Activated naive CD4-positive, alpha-beta T cell treated with anti-CD3 and anti-CD28 coated beads, Interleukin-2, amount 50 U/mL, for 72 hours (primary cell): ENCODE data around the gene SRGAP2B. TPM values are rescaled to one million over a fixed set of nuclear protein-coding genes. Genes with fewer than 3 reads are reported as not detected.
"Not testable (repeated sequence)": the region's sequence is repeated elsewhere in the genome, so short reads cannot be mapped to it uniquely, and the experiment has no call there.

Experiments used
- ATAC-seq, 2 donors: fragments of 150-1000 bp; cut with Tn5 transposase; 2 replicates each; pipeline ENCODE4 v1.10.0; 2021; ENCODE audit warnings: mild to moderate bottlenecking in 2 of 2, moderate library complexity in 2 of 2
- DNase-seq, 2 donors: peaks; one replicate each; pipeline ENCODE4 v3.0.0; 2021 to 2022; ENCODE audit warnings: low spot score in 2 of 2
- H3K27ac Mint-ChIP-seq, 2 donors: one replicate each; pipeline ENCODE4 v1.8.0; 2022; ENCODE audit warnings: mild to moderate bottlenecking in 2 of 2, mixed read lengths in 2 of 2
- H3K36me3 Mint-ChIP-seq, 2 donors: one replicate each; pipeline ENCODE4 v1.8.0; 2022; ENCODE audit warnings: mixed read lengths in 2 of 2
- H3K9me3 Mint-ChIP-seq, 2 donors: one replicate each; pipeline ENCODE4 v1.8.0; 2022; ENCODE audit warnings: mixed read lengths in 2 of 2
- total RNA-seq, 2 donors: library from RNA; stranded (reverse); gene quantifications; one replicate each; pipeline ENCODE4 v1.2.3, GENCODE V29; 2022

SRGAP2B gene
- total RNA-seq = 10 to 100 TPM; 24.4 to 50.1 TPM

- not testable (repeated sequence) for H3K9me3 Mint-ChIP-seq, DNase-seq, H3K36me3 Mint-ChIP-seq, H3K27ac Mint-ChIP-seq
- ATAC-seq = peak; percentile 84 to 85
These were observed at the start of gene SRGAP2B, which contains the start of gene FAM72D for GRCh38 chr1:145095284-145096057. TSS of gene SRGAP2B (minus strand) at chr1:145095328. CDS start at chr1:145092901, 2,427 bp downstream. TSS of gene FAM72D (plus strand) at chr1:145095974. CDS start at chr1:145096848, 874 bp downstream.

GRCh38 chr1:145144264-145144913 lies 49.3 kb upstream of the SRGAP2B start:
- not testable (repeated sequence) for H3K27ac Mint-ChIP-seq, ATAC-seq, DNase-seq, H3K36me3 Mint-ChIP-seq, H3K9me3 Mint-ChIP-seq

- H3K9me3 Mint-ChIP-seq, H3K27ac Mint-ChIP-seq, H3K36me3 Mint-ChIP-seq, ATAC-seq, DNase-seq: not testable (repeated sequence)
These were observed 45.4 kb upstream of the SRGAP2B start for GRCh38 chr1:145140549-145140948.

GRCh38 chr1:145134476-145134875 lies 39.3 kb upstream of the SRGAP2B start:
- H3K36me3 Mint-ChIP-seq, H3K9me3 Mint-ChIP-seq, DNase-seq, ATAC-seq, H3K27ac Mint-ChIP-seq: not testable (repeated sequence)

GRCh38 chr1:145128697-145129469 lies 33.8 kb upstream of the SRGAP2B start:
- H3K36me3 Mint-ChIP-seq, H3K9me3 Mint-ChIP-seq, DNase-seq, H3K27ac Mint-ChIP-seq: not testable (repeated sequence)
- ATAC-seq = peak in 1 of 2 donors; percentile 47

GRCh38 chr1:145127144-145127543 lies 32.0 kb upstream of the SRGAP2B start:
- ATAC-seq, H3K36me3 Mint-ChIP-seq, DNase-seq, H3K27ac Mint-ChIP-seq, H3K9me3 Mint-ChIP-seq: not testable (repeated sequence)

GRCh38 chr1:145125112-145125511 lies 30.0 kb upstream of the SRGAP2B start:
- ATAC-seq, DNase-seq: not testable (repeated sequence)

GRCh38 chr1:145123992-145124641 lies 29.0 kb upstream of the SRGAP2B start:
- not testable (repeated sequence) for ATAC-seq, H3K36me3 Mint-ChIP-seq, H3K27ac Mint-ChIP-seq, DNase-seq, H3K9me3 Mint-ChIP-seq

More at GRCh38 chr1:145125112-145125511, 30.0 kb upstream of the SRGAP2B start:
- H3K36me3 Mint-ChIP-seq, H3K27ac Mint-ChIP-seq, H3K9me3 Mint-ChIP-seq: not testable (repeated sequence)

- ATAC-seq, H3K9me3 Mint-ChIP-seq, H3K36me3 Mint-ChIP-seq, DNase-seq, H3K27ac Mint-ChIP-seq: not testable (repeated sequence)
These were observed 27.9 kb upstream of the SRGAP2B start for GRCh38 chr1:145123062-145123395.

- not testable (repeated sequence) for H3K9me3 Mint-ChIP-seq, H3K27ac Mint-ChIP-seq, H3K36me3 Mint-ChIP-seq, DNase-seq
- peak in 1 of 2 donors; percentile 56 for ATAC-seq
These were observed 27.4 kb upstream of the SRGAP2B start for GRCh38 chr1:145122344-145123061.

GRCh38 chr1:145119842-145120241 lies 24.7 kb upstream of the SRGAP2B start:
- not testable (repeated sequence) for H3K36me3 Mint-ChIP-seq, H3K27ac Mint-ChIP-seq, H3K9me3 Mint-ChIP-seq, DNase-seq, ATAC-seq

GRCh38 chr1:145115587-145116493 lies 20.7 kb upstream of the SRGAP2B start:
- peak; percentile 30 to 56 for ATAC-seq
- not testable (repeated sequence) for H3K27ac Mint-ChIP-seq, H3K9me3 Mint-ChIP-seq, DNase-seq, H3K36me3 Mint-ChIP-seq

- H3K27ac Mint-ChIP-seq, H3K36me3 Mint-ChIP-seq, ATAC-seq, DNase-seq, H3K9me3 Mint-ChIP-seq: not testable (repeated sequence)
These were observed 19.5 kb upstream of the SRGAP2B start for GRCh38 chr1:145114560-145115057.

GRCh38 chr1:145112703-145113102 lies 17.6 kb upstream of the SRGAP2B start:
- not testable (repeated sequence) for ATAC-seq, H3K9me3 Mint-ChIP-seq, DNase-seq, H3K36me3 Mint-ChIP-seq, H3K27ac Mint-ChIP-seq

GRCh38 chr1:145111674-145112073 lies 16.5 kb upstream of the SRGAP2B start:
- DNase-seq, H3K9me3 Mint-ChIP-seq, H3K27ac Mint-ChIP-seq, H3K36me3 Mint-ChIP-seq, ATAC-seq: not testable (repeated sequence)
